DND-41 (cell line): ENCODE measurements around the gene OBSCN.
A peak's percentile ranks its signal among the peaks of the same experiment; 100 is the strongest.

Source experiments
- CTCF ChIP-seq: IDR thresholded peaks from 2 replicates; pipeline ENCODE4 v1.5.1; 2012; ENCODE audit warnings: borderline replicate concordance, low read length, moderate library complexity, mild to moderate bottlenecking; ENCODE audit not compliant: poor library complexity, severe bottlenecking; ENCODE audit errors: extremely low read depth
- EZH2 ChIP-seq: IDR thresholded peaks from 3 replicates; pipeline ENCODE4 v1.6.1; 2012; ENCODE audit warnings: borderline replicate concordance, low read depth, mild to moderate bottlenecking, moderate library complexity, low read length, inconsistent platforms; ENCODE audit not compliant: severe bottlenecking

- peak; percentile 27 for TF ChIP-seq CTCF
- TF ChIP-seq EZH2, result no peak
Measured at GRCh38 chr1:228273720-228274451, 66.0 kb downstream of the OBSCN start.
